Common myeloid progenitor, CD34-positive (primary cell): ENCODE results near the gene BRPF1.

Experiments used
- CTCF ChIA-PET: fragments of 350-600 bp; sonication (Branson Sonifier 250); formaldehyde crosslinking; loops from one replicate; lab custom pipeline; 2021; ENCODE audit warnings: antibody characterized with exemption; lab: Charles Lee
- POLR2A ChIA-PET: fragments of 350-600 bp; sonication (Branson Sonifier 250); formaldehyde crosslinking; loops from one replicate; lab custom pipeline; 2021; ENCODE audit warnings: antibody characterized with exemption; lab: Charles Lee
- DNase-seq, 3 donors: peaks; one replicate each; pipeline versions ENCODE4 v3.0.0 to v3.0.0-alpha.2; 2013
- H3K27ac ChIP-seq, 2 experiments: 1 replicate in 1 of 2; 2 replicates in 1 of 2; pipeline ENCODE4 v1.7.0; 2013; ENCODE audit warnings: inconsistent platforms in 2 of 2, low read length in 2 of 2, mild to moderate bottlenecking in 2 of 2, low read depth in 1 of 2, moderate library complexity in 1 of 2; ENCODE audit not compliant: severe bottlenecking in 2 of 2, insufficient read depth in 1 of 2, poor library complexity in 1 of 2
- H3K27me3 ChIP-seq, 5 experiments: replicated peaks in 2 of 5; 1 replicate in 3 of 5; 2 replicates in 2 of 5; pipeline versions ENCODE4 v1.6.1 to v1.7.0; 2013; ENCODE audit warnings: low read length in 4 of 5, mild to moderate bottlenecking in 2 of 5, moderate library complexity in 2 of 5, inconsistent platforms in 1 of 5; ENCODE audit not compliant: insufficient read depth in 5 of 5, control insufficient read depth in 4 of 5
- H3K36me3 ChIP-seq, 4 experiments: 1 replicate in 2 of 4; 2 replicates in 2 of 4; pipeline versions ENCODE4 v1.6.1 to v1.7.0; 2013; ENCODE audit warnings: low read length in 3 of 4, control low read depth in 1 of 4, mild to moderate bottlenecking in 1 of 4; ENCODE audit not compliant: control insufficient read depth in 4 of 4, insufficient read depth in 4 of 4
- H3K4me1 ChIP-seq, 4 experiments: 1 replicate in 3 of 4; 2 replicates in 1 of 4; pipeline versions ENCODE4 v1.6.1 to v1.7.1; 2013; ENCODE audit warnings: low read length in 3 of 4, mild to moderate bottlenecking in 3 of 4, control low read depth in 1 of 4, inconsistent platforms in 1 of 4, moderate library complexity in 1 of 4; ENCODE audit not compliant: control insufficient read depth in 4 of 4, insufficient read depth in 4 of 4; ENCODE audit errors: control extremely low read depth in 1 of 4
- H3K4me3 ChIP-seq, 7 experiments: 1 replicate in 4 of 7; 2 replicates in 3 of 7; pipeline versions ENCODE4 v1.5.1 to v1.7.0; 2013; ENCODE audit warnings: mild to moderate bottlenecking in 7 of 7, low read length in 6 of 7, moderate library complexity in 6 of 7, inconsistent platforms in 2 of 7, low read depth in 2 of 7, control low read depth in 1 of 7; ENCODE audit not compliant: insufficient read depth in 4 of 7, control insufficient read depth in 1 of 7; ENCODE audit errors: extremely low read depth in 1 of 7
- H3K9me3 ChIP-seq, 5 experiments: 1 replicate in 4 of 5; 2 replicates in 1 of 5; pipeline versions ENCODE4 v1.6.1 to v1.7.1; 2013; ENCODE audit warnings: low read length in 4 of 5, mild to moderate bottlenecking in 2 of 5, inconsistent platforms in 1 of 5, low read depth in 1 of 5, moderate library complexity in 1 of 5; ENCODE audit not compliant: control insufficient read depth in 4 of 5, insufficient read depth in 2 of 5; ENCODE audit errors: control extremely low read depth in 1 of 5
- WGBS: methylation state at CpG from one replicate; pipeline ENCODE4 v1.1.5; 2013; ENCODE audit not compliant: insufficient coverage; 5-methylcytosine and 5-hydroxymethylcytosine counted together

BRPF1 gene

GRCh38 chr3:9791127-9791526 lies 59.6 kb downstream of the BRPF1 start:
- no peak overlapping the region for H3K27ac ChIP-seq

GRCh38 chr3:9791790-9792404 lies 60.4 kb downstream of the BRPF1 start:
- CTCF ChIA-PET: interaction anchor here (0.9 to 2.7 kb wide), 11 partner anchors 9 to 64 kb away, joined by 3 to 10 read pairs (median 4); partner anchors contain the start of gene OGG1
- no peaks in the 10 kb centered on the region for H3K27me3 ChIP-seq
- peaks cover 11 to 27% (median 21%) of the 10 kb centered on the region in 4 experiments for H3K4me1 ChIP-seq
- DNase-seq: no peak
- POLR2A ChIA-PET: interaction anchor here (1.1 to 1.3 kb wide), 4 partner anchors 9 to 61 kb away, joined by 4 to 9 read pairs (median 6); partner anchors contain the start of gene BRPF1
- H3K9me3 ChIP-seq: no peaks in the 10 kb centered on the region
- H3K4me3 ChIP-seq: peak overlapping the region; percentile 79 to 98 (median 86)
- peak overlapping the region; percentile 96 to 98 for H3K27ac ChIP-seq
- peaks cover 7 to 37% (median 21%) of the 10 kb centered on the region in 4 experiments for H3K36me3 ChIP-seq
- 14% methylated on average over 10 of the region's 14 CpGs for WGBS

More at GRCh38 chr3:9791127-9791526, 59.6 kb downstream of the BRPF1 start:
- no peak for DNase-seq
- WGBS: 96% methylated on average over 10 of the region's 11 CpGs
- Histone ChIP-seq H3K4me3 (peak overlapping the region in 1 of 7 experiments; percentile 79), H3K27me3 (no peaks in the 10 kb centered on the region), H3K4me1 (peaks cover 11 to 32% (median 21%) of the 10 kb centered on the region in 4 experiments), H3K9me3 (no peaks in the 10 kb centered on the region), H3K36me3 (peaks cover 8 to 41% (median 25%) of the 10 kb centered on the region in 4 experiments)
- POLR2A ChIA-PET: no interaction called here
- CTCF ChIA-PET: interaction anchor here (0.9 to 2.7 kb wide), 6 partner anchors 9 to 64 kb away, joined by 3 to 10 read pairs (median 6); no protein-coding TSS in a partner anchor

GRCh38 chr3:9792405-9793160 lies 61.0 kb downstream of the BRPF1 start, which contains the start of the genes ARPC4 and TADA3:
ARPC4 (plus strand) TSS chr3:9793082; CDS start chr3:9793122, 40 bp downstream.
TADA3 (minus strand) TSS chr3:9792473; CDS start chr3:9791466, 1,007 bp downstream.
- DNase-seq: peak; percentile 97 to 98 (median 98)
- H3K4me1 ChIP-seq: peaks cover 11 to 27% (median 21%) of the 10 kb centered on the region in 4 experiments
- peak within 1 kb of the TSS; percentile 96 to 98 for H3K27ac ChIP-seq
- H3K9me3 ChIP-seq: no peaks in the 10 kb centered on the region
- CTCF ChIA-PET: interaction anchor here (0.9 to 1.6 kb wide), 6 partner anchors 9 to 62 kb away, joined by 3 to 4 read pairs (median 3); partner anchors contain the start of gene OGG1
- H3K4me3 ChIP-seq: peak within 1 kb of the TSS; percentile 79 to 98 (median 86)
- H3K36me3 ChIP-seq: peaks cover 7 to 37% (median 22%) of the 10 kb centered on the region in 4 experiments
- under 1% methylated on average over 56 of the region's 65 CpGs for WGBS
- no peaks in the 10 kb centered on the region for H3K27me3 ChIP-seq
- POLR2A ChIA-PET: interaction anchor here (0.5 to 1.3 kb wide), 5 partner anchors 10 to 340 kb away, joined by 3 to 9 read pairs (median 5); partner anchors contain the start of gene BRPF1

GRCh38 chr3:9793161-9793781 lies 61.7 kb downstream of the BRPF1 start:
- peaks cover 11 to 27% (median 21%) of the 10 kb centered on the region in 4 experiments for H3K4me1 ChIP-seq
- H3K9me3 ChIP-seq: no peaks in the 10 kb centered on the region
- DNase-seq: peak; percentile 29 to 63 (median 53)
- under 1% methylated on average over 15 of the region's 23 CpGs for WGBS
- H3K4me3 ChIP-seq: peak overlapping the region; percentile 79 to 98 (median 86)
- peaks cover 7 to 40% (median 27%) of the 10 kb centered on the region in 4 experiments for H3K36me3 ChIP-seq
- ChIA-PET POLR2A (interaction anchor here (1.1 to 1.3 kb wide), 4 partner anchors 11 to 62 kb away, joined by 4 to 9 read pairs (median 6); partner anchors contain the start of gene BRPF1), CTCF (interaction anchor here (0.9 to 1.6 kb wide), 6 partner anchors 9 to 63 kb away, joined by 3 to 4 read pairs (median 3); partner anchors contain the start of gene OGG1)
- peak overlapping the region; percentile 96 to 98 for H3K27ac ChIP-seq
- H3K27me3 ChIP-seq: no peaks in the 10 kb centered on the region

- Histone ChIP-seq H3K9me3 (no peaks in the 10 kb centered on the region), H3K4me3 (peak overlapping the region in 1 of 7 experiments; percentile 79), H3K36me3 (peaks cover 12 to 43% (median 29%) of the 10 kb centered on the region in 4 experiments), H3K27me3 (no peaks in the 10 kb centered on the region), H3K27ac (no peak overlapping the region), H3K4me1 (peaks cover 11 to 27% (median 21%) of the 10 kb centered on the region in 4 experiments)
- ChIA-PET CTCF (no interaction called here), POLR2A (interaction anchor here (1.0 kb wide), 1 partner anchor 14 kb away, joined by 3 read pairs; no protein-coding TSS in a partner anchor)
- no peak for DNase-seq
- WGBS: 98% methylated on average over 11 of the region's 11 CpGs
Measured at GRCh38 chr3:9794400-9794799, 62.9 kb downstream of the BRPF1 start.

DNA sequence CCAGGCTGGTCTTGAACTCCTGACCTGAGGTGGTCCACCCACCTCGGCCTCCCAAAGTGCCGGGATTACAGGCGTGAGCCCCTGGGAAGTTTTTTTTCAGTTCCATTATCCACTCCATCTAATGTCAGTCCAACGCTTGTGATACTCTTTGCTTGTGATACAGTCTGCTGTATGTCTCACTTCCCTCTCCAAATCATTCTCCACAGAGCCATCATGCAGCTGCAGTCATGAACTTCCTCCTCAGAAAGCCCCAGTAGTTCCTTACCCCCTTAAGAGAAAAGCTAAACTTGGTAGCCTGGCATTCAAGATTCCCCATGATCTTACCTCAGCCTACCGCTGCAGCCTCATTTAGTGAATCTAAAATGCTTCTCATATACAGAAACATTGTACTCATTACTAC lies 63.7 kb downstream of the BRPF1 start:
- H3K4me1 ChIP-seq: peaks cover 11 to 27% (median 21%) of the 10 kb centered on the region in 4 experiments
- ChIA-PET CTCF (no interaction called here), POLR2A (interaction anchor here (1.0 kb wide), 1 partner anchor 15 kb away, joined by 3 read pairs; no protein-coding TSS in a partner anchor)
- no peaks in the 10 kb centered on the region for H3K27me3 ChIP-seq
- peak in 2 of 3 donors; percentile 32 to 38 for DNase-seq
- peaks cover 18 to 44% (median 31%) of the 10 kb centered on the region in 4 experiments for H3K36me3 ChIP-seq
- 89% methylated on average over 5 of the region's 5 CpGs for WGBS
- H3K4me3 ChIP-seq: no peak overlapping the region
- no peak overlapping the region for H3K27ac ChIP-seq
- H3K9me3 ChIP-seq: no peaks in the 10 kb centered on the region
